HG03159 (cell line): ENCODE results near the gene POSTN.
"Not testable (repeated sequence)": the region's sequence is repeated elsewhere in the genome, so short reads cannot be mapped to it uniquely, and the experiment has no call there.

Source experiments
- ATAC-seq: cut with Tn5 transposase; IDR thresholded peaks from one replicate; pipeline ENCODE4 v1.9.1; 2021; ENCODE audit warnings: mild to moderate bottlenecking, moderate library complexity; ENCODE audit not compliant: unreplicated experiment

POSTN gene

DNA sequence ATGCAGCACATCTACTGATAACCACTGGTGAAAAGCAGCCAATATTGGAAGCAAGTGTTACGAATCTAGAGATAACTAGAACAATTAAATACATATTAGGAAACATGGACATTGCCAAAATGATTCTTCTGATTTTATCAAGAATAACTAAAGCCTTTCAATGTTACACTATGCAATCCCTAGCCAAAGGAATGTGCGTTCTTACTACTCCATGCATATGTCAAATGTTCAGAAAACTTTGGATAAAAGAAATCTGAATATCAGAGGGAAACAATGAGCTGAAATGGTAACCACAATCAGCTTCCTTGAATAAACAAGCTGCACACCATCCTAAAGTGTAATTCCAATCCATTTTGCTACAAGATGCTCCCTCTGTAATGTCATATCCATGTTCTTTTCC is 951 bp upstream of the POSTN start:
- no peak for ATAC-seq

DNA sequence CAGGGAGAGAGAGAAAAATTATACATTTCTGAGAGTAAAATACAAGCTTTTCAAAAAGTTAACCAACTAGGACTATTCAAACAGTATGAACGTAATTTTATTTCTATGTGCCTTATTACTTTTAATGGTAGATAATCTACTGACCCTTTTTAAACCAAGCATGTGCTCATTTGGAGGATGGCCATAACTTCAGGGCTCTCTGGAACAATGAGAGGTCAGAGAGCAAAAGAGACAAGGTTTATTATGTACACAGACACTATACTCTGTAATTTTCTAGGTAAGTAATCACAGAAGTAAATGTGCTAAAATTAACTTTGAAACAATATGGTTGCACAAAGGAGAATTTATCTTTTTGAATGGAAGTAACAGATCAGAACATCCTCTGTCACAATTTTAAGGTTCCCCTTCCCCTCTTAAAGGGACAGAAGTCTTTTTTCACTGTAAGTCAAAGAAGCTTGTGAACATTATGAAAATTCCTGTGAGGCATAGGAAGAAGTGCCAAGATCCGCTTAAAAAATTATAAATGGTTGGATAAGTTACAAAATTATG is 1.0 kb downstream of the POSTN start:
- no peak for ATAC-seq

DNA sequence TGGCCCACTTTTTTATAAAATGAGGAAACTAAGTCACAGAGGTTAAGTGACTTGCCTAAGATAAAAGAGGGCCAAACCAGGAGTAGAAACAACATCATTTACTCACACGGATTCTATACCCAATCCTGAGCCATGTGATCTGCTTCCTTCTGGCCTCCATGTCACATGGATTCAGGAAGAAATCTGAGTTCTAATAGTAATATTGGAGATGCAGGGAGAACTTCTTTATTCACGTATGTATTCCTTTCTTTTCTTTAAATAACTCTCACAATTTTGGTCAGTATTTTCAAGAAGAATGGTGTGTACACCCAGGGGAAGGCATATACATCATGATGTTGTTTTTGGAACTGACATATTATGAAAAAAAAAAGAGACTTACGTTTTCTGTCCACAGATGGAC is 1.8 kb downstream of the POSTN start:
- ATAC-seq, result no peak

GRCh38 chr13:37595162-37595561 is 3.4 kb downstream of the POSTN start:
- ATAC-seq, result no peak

- ATAC-seq, result no peak
Observed at GRCh38 chr13:37594550-37594949, 4.0 kb downstream of the POSTN start.

DNA sequence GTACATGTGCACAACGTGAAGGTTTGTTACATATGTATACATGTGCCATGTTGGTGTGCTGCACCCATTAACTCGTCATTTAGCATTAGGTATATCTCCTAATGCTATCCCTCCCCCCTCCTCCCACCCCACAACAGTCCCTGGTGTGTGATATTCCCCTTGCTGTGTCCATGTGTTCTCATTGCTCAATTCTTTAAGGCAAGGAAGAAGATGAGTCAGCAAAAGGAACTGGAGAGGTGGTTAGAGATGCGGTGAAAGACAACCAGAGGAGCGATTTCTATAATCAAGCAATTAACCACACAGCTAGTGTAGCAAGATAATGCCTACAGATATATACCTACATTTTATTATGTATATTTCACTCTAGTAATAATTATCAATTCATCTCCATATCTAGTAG is 9.2 kb downstream of the POSTN start:
- ATAC-seq, result not testable (repeated sequence)

DNA sequence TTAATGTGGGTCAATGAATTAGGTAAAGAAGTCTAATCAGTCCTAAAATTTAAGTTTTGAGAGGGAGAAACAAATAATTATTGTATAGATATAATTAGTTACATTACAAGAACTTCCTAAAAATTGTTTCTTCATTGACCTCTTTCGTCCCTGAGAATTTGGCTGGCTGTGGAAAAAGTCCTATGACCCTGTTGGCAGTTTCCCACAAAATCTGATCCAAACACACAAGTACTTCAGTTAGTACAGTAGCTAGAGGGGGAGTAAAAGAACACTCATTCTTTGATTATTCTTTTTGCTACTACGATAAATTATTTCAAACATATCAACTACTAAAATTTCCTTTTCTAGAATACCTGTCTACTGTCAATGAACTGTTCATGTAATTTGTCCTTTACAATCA is 11.3 kb downstream of the POSTN start:
- no peak for ATAC-seq

GRCh38 chr13:37586164-37586563 is 12.4 kb downstream of the POSTN start:
- ATAC-seq, result no peak

DNA sequence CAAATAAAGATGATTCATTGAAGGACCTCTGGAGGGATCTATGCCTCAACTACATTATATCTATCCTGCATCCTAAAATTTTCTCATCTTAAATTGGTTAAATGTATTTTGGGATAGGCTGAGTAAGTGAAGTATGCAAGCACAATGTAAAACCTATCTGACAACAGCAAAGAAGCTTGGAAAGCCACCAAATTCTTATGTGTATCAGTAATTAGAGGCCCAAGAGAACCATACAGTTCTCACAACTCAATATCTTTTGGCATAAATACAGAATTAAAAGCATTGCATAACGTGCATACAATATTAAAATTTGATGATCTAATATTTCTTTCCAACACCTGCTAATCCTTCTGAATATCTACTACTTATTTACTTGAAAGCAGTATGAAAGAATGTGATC is 13.0 kb downstream of the POSTN start:
- ATAC-seq, result no peak

GRCh38 chr13:37576601-37577000 is 22.0 kb downstream of the POSTN start:
- no peak for ATAC-seq

- ATAC-seq, result no peak
Observed at GRCh38 chr13:37565425-37565824, 33.1 kb downstream of the POSTN start.

DNA sequence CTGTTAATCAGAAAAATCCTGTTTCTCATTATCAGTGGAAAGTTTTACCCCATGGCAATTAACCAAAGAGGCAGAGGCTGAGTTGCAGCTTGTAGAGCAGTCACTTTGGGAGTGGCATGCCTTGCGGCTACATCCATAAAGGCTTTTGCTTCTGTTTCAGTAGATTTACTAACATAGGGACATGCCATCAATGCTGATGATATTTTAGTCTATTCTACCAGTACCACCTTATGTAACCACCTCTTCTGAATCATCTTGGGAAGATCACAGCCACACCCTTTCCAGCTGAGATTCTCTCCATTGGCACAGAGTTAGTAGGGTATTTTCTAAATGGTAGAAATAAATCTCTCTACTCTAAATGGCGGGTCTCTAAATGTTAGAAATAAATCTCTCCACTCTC is 37.5 kb downstream of the POSTN start:
- ATAC-seq, result no peak

- no peak for ATAC-seq
Observed at GRCh38 chr13:37560526-37560925, 38.0 kb downstream of the POSTN start.

- not testable (repeated sequence) for ATAC-seq
Observed at GRCh38 chr13:37558766-37559165, 39.8 kb downstream of the POSTN start.

GRCh38 chr13:37546087-37546486 is 52.5 kb downstream of the POSTN start:
- no peak for ATAC-seq

- no peak for ATAC-seq
Observed at GRCh38 chr13:37544995-37545394, 53.6 kb downstream of the POSTN start.

DNA sequence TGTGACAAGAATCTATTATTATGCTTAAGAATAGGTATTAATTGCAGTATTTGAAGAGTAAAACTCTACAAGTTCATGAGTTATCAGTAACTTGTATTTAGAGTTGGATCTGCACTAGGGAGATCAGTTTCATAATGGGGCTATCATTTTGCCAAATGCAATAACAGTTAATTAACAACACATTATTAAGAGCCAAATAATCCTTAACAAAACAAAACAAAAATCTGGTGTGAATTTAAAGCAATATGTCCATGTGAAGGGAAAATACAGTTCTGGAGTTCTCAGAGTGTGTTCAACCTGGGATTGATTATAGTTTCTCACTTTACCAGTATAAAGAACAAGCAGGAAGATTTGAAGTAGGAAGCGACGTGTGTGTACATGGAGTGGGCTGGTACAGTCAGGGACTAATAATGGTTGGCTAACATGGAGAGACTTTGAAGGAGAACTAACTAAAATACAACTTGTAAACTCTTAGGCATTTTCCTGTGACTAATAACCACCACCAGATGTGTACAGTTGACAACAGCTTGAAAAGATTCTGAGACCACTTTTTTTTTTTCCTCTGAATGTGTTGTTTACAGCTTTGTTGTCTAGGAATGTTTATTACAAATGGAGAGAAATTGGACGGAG is 58.5 kb downstream of the POSTN start:
- ATAC-seq, result no peak

DNA sequence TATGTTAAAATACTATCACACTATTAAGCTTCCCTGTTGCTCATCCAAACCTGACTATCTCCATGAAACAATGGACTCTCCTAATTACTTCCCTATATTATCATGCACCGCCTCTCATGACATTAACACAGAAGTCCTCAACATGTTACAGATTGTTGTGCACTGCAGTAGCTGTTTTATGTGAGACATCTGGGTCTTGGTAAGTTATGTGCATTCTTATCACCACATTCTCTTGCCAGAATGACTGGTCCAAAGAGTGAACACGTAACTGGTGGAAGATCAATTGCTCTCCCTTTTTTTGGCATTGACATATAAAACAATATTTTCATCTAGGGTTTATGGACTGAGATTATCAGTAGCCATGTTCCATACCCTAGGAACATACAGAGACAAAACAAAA is 59.4 kb downstream of the POSTN start:
- ATAC-seq, result no peak

GRCh38 chr13:37535501-37535900 is 63.1 kb downstream of the POSTN start:
- ATAC-seq, result no peak

DNA sequence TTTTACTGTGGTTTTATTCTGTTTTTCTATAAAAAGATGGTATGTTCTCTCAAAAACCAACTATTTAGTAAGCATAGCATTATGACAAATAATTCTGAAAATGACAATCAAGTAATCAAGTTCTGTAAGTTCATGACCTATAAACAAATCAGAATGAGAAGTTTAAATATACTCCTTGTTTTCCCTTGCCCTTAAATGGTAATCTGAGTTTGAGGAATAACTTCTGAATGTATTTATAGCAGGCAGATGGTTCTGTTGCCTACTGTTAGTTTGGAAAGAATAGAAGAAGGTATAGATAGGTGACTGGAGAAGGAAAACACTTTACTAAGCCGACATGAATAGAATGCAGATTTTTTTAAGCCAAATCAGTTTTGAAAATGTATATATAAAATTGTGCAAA is 63.9 kb downstream of the POSTN start:
- ATAC-seq, result no peak

GRCh38 chr13:37534181-37534580 is 64.4 kb downstream of the POSTN start:
- no peak for ATAC-seq

GRCh38 chr13:37531049-37531448 is 67.5 kb downstream of the POSTN start:
- ATAC-seq, result no peak

- ATAC-seq, result no peak
Observed at GRCh38 chr13:37529751-37530385, 68.7 kb downstream of the POSTN start.
